HepG2 (cell line): ENCODE results near the gene FYB2. TPM values are rescaled to one million over a fixed set of nuclear protein-coding genes. Genes with fewer than 3 reads are reported as not detected.

Experiments used
- ATAC-seq: fragments of 200-7000 bp; cut with Tn5 transposase; 3 replicates; pipeline ENCODE4 v1.9.1; 2020; ENCODE audit warnings: mild to moderate bottlenecking, moderate library complexity
- BruUV-seq: library from RNA; stranded (reverse); fragments of 400-500 nt; replicated peaks from 2 replicates; lab custom pipeline; 2021; lab: Mats Ljungman, UMichigan
- CTCF ChIA-PET: fragments of 300-600 bp; formaldehyde crosslinking; extraction: SDS; loops from one replicate; lab custom pipeline; 2021; ENCODE audit warnings: low total read pairs, inconsistent platforms, low intra/inter-chr PET ratio; lab: Yijun Ruan, JAX
- POLR2A ChIA-PET: fragments of 350-600 bp; sonication (Branson Sonifier 250); formaldehyde crosslinking; loops from one replicate; lab custom pipeline; 2020; ENCODE audit warnings: antibody characterized with exemption, inconsistent platforms; lab: Yijun Ruan, JAX
- DNase-seq: peaks from one replicate; pipeline ENCODE4 v3.0.0-alpha.2; 2015; ENCODE audit warnings: low spot score
- FAIRE-seq: peaks from 3 replicates; lab custom pipeline; 2011; peaks lifted over from hg19 to GRCh38; lab: Jason Lieb, UNC
- H2AFZ ChIP-seq: one replicate; pipeline ENCODE4 v1.6.1; 2011; ENCODE audit warnings: low read length, inconsistent platforms
- H3K27ac ChIP-seq: fragments of 300-600 bp; 3 replicates; pipeline ENCODE4 v1.8.0; 2011; ENCODE audit warnings: mixed run types, mild to moderate bottlenecking, mixed read lengths, low read length, inconsistent platforms; ENCODE audit not compliant: insufficient read depth; ENCODE audit errors: extremely low read length
- H3K27me3 ChIP-seq, 2 experiments: fragments of 200-600 bp in 1 of 2; 2 replicates in 1 of 2; 3 replicates in 1 of 2; pipeline versions ENCODE4 v1.6.0 to v1.8.0; 2011; ENCODE audit warnings: low read length in 2 of 2, mild to moderate bottlenecking in 2 of 2, moderate library complexity in 2 of 2, inconsistent platforms in 1 of 2; ENCODE audit not compliant: insufficient read depth in 2 of 2, control insufficient read depth in 1 of 2
- H3K36me3 ChIP-seq, 2 experiments: fragments of 200-600 bp in 1 of 2; replicated peaks in 1 of 2; 2 replicates in 1 of 2; 3 replicates in 1 of 2; pipeline versions ENCODE4 v1.5.1 to v1.8.0; 2011; ENCODE audit warnings: low read length in 2 of 2, inconsistent platforms in 1 of 2; ENCODE audit not compliant: insufficient read depth in 2 of 2, control insufficient read depth in 1 of 2
- H3K4me1 ChIP-seq: 2 replicates; pipeline ENCODE4 v1.5.1; 2012; ENCODE audit warnings: low read length, inconsistent platforms; ENCODE audit not compliant: insufficient read depth
- H3K4me2 ChIP-seq: 2 replicates; pipeline ENCODE4 v1.6.0; 2011; ENCODE audit warnings: low read depth, low read length, inconsistent platforms
- H3K4me3 ChIP-seq, 3 experiments: fragments of 200-600 bp in 1 of 3; sonication (generic), shearing (Covaris generic) in 1 of 3; replicated peaks in 1 of 3; 2 replicates each; pipeline ENCODE4 v1.5.1; 2011 to 2016; ENCODE audit warnings: low read length in 3 of 3, inconsistent platforms in 2 of 3, low read depth in 2 of 3, mild to moderate bottlenecking in 2 of 3, control low read depth in 1 of 3, mixed read lengths in 1 of 3; ENCODE audit not compliant: insufficient read depth in 1 of 3
- H3K79me2 ChIP-seq: one replicate; pipeline ENCODE4 v1.6.1; 2011; ENCODE audit warnings: low read length, inconsistent platforms; ENCODE audit not compliant: insufficient read depth
- H3K9ac ChIP-seq: 2 replicates; pipeline ENCODE4 v1.6.0; 2011; ENCODE audit warnings: mild to moderate bottlenecking, low read depth, low read length, inconsistent platforms; ENCODE audit not compliant: insufficient read depth
- H3K9me3 ChIP-seq: 2 replicates; pipeline ENCODE4 v1.5.1; 2012; ENCODE audit warnings: mild to moderate bottlenecking, low read length
- H4K20me1 ChIP-seq: 2 replicates; pipeline ENCODE4 v1.6.0; 2011; ENCODE audit warnings: inconsistent platforms, mild to moderate bottlenecking, low read length, moderate library complexity; ENCODE audit not compliant: insufficient read depth
- DNMT1 ChIP-seq: sonication (generic); formaldehyde crosslinking; IDR thresholded peaks from 2 replicates; pipeline ENCODE4 v1.5.1; 2020; ENCODE audit warnings: mild to moderate bottlenecking, missing genetic modification reagents
- IKZF4 ChIP-seq: sonication (generic); formaldehyde crosslinking; IDR thresholded peaks from 2 replicates; pipeline ENCODE4 v1.5.1; 2020; ENCODE audit warnings: borderline replicate concordance, mild to moderate bottlenecking, low read depth, missing genetic modification reagents; ENCODE audit errors: not compliant biosample characterization
- IRX3 ChIP-seq: sonication (generic); formaldehyde crosslinking; IDR thresholded peaks from 2 replicates; pipeline ENCODE4 v1.8.1; 2023; ENCODE audit warnings: mild to moderate bottlenecking, low read depth, missing genetic modification reagents, borderline replicate concordance
- NFYC ChIP-seq: IDR thresholded peaks from 2 replicates; pipeline ENCODE4 v1.6.1; 2016; ENCODE audit warnings: missing genetic modification reagents, missing compliant biosample characterization
- PCBP1 ChIP-seq: fragments of 200-400 bp; formaldehyde crosslinking; IDR thresholded peaks from 2 replicates; pipeline ENCODE4 v1.6.1; 2017; ENCODE audit warnings: mild to moderate bottlenecking, low read depth, low read length, borderline replicate concordance
- THYN1 ChIP-seq: sonication (generic); formaldehyde crosslinking; IDR thresholded peaks from 2 replicates; pipeline ENCODE4 v1.8.1; 2023; ENCODE audit warnings: low read depth, mild to moderate bottlenecking, moderate library complexity, missing genetic modification reagents, borderline replicate concordance
- ZNF367 ChIP-seq: sonication (generic); formaldehyde crosslinking; IDR thresholded peaks from 2 replicates; pipeline ENCODE4 v1.4.0; 2020; ENCODE audit warnings: missing genetic modification reagents, borderline replicate concordance
- ZNF431 ChIP-seq: sonication (generic); formaldehyde crosslinking; IDR thresholded peaks from 2 replicates; pipeline ENCODE4 v1.9.0; 2022; ENCODE audit warnings: missing genetic modification reagents, low read depth, mild to moderate bottlenecking, borderline replicate concordance
- WGBS: methylation state at CpG from one replicate; pipeline ENCODE4 v1.1.6; 2017; ENCODE audit warnings: low lambda C conversion rate; 5-methylcytosine and 5-hydroxymethylcytosine counted together
- in situ Hi-C: cut with HindIII; loops from 2 replicates; pipeline ENCODE4 v1.10.0; 2017; ENCODE audit warnings: low pct_unique_long_range_greater_than_20kb; ENCODE audit not compliant: extremely low pct_ligation_motif_present
- intact Hi-C: fragments of 100-400 bp; cut with micrococcal nuclease; formaldehyde crosslinking; loops from one replicate; pipeline ENCODE4 v1.10.0; 2022; ENCODE audit not compliant: unreplicated experiment
- polyA plus RNA-seq, 8 experiments: library from polyadenylated mRNA; depleted of rRNA in 3 of 8; stranded (reverse) in 7 of 8; unstranded in 1 of 8; fragments of >200 nt; fragmentation: Illumina TruSeq in 4 of 8; extraction: Trizol in 4 of 8; gene quantifications; 2 replicates each; pipeline versions ENCODE4 v1.2.1 to v1.2.3, GENCODE V29; 2011 to 2016; ENCODE audit warnings: low read depth in 4 of 8, missing spikeins in 1 of 8, mixed read lengths in 1 of 8; ENCODE audit not compliant: insufficient read depth in 1 of 8
- total RNA-seq, 5 experiments: library from RNA; depleted of rRNA; stranded (reverse); fragments of >200 nt; fragmentation: Illumina TruSeq; extraction: Trizol; gene quantifications; 2 replicates each; pipeline ENCODE4 v1.2.3, GENCODE V29; 2016; ENCODE audit warnings: low read depth in 1 of 5
- TF ChIP-seq, protein P1 (sequence below): sonication (generic); formaldehyde crosslinking; IDR thresholded peaks from one replicate; pipeline ENCODE4 v1.5.1; 2020; ENCODE audit warnings: mild to moderate bottlenecking, missing genetic modification reagents; ENCODE audit errors: not compliant biosample characterization
- TF ChIP-seq, protein P2 (sequence below): sonication (generic); formaldehyde crosslinking; IDR thresholded peaks from 2 replicates; pipeline ENCODE4 v1.5.0; 2020; ENCODE audit warnings: missing genetic modification reagents, mild to moderate bottlenecking, borderline replicate concordance
- TF ChIP-seq, protein P3 (sequence below): sonication (generic); formaldehyde crosslinking; IDR thresholded peaks from 2 replicates; pipeline ENCODE4 v1.9.0; 2021; ENCODE audit warnings: missing genetic modification reagents, mild to moderate bottlenecking, borderline replicate concordance

FYB2 gene
- total and polyA plus RNA-seq, 2 of the 13 experiments (the other 11 are each of a cell fraction or from before 2014, with no cell fraction given), result 1.2 to 2.7 TPM

DNA sequence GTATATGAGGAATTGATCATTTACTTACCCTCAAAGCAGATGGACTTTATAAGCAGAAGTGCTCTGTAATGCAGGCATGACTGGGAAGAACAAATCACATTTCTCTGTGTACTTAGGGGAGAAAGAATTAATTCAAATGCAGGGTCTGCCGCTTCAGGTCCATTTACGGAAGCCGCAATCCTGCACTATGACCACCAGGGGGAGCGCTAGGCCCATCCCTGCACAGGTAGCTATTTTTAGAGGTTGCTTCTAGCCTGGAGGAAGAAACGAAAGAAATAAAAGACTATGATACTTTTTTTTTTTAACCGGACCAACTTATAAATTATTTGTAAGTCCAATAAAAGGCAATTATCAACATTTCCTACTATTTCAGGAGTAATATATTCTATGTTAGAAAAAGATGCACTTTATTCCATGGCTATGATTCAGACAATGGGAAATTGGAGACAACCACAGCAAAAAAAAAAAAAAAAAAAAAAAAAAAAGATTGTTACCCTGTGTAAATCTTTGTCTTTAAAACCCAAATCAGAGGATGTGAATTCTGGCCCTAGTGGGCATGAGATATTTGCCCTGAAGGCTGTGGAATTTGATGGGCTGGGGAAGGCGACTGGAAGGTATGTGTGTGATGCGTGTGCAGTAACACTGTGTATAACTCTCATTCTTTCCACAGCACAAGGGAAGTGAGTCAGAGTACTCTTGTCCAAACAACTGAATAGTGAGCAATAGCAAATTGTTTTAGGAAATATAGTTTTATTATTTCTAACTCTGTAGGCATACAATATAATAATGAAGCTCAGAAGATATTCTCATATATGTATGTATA lies 12.9 kb upstream of the FYB2 start:
- BruUV-seq, result no TSS peak
- no peak overlapping the region for H3K4me3 ChIP-seq
- H3K27ac ChIP-seq, result no peak overlapping the region
- DNase-seq (peak; percentile 67), ATAC-seq (peak; percentile 64), FAIRE-seq (peak; percentile 77)
- WGBS, result 25% methylated on average over 8 of the region's 8 CpGs
- no peaks in the 10 kb centered on the region for H3K79me2 ChIP-seq
- intact Hi-C loops, result loop anchor here (1.0 to 2.0 kb wide), 4 partner anchors 136 to 509 kb away; no protein-coding TSS in a partner anchor
- H3K36me3 ChIP-seq, result no peaks in the 10 kb centered on the region
- H2AFZ ChIP-seq, result no peak overlapping the region
- no peaks in the 10 kb centered on the region for H3K9me3 ChIP-seq
- ChIA-PET POLR2A (interaction anchor here (0.6 to 1.1 kb wide), 7 partner anchors 23 to 138 kb away, joined by 3 to 5 read pairs (median 4); partner anchors contain the start of genes C8A and C8B), CTCF (interaction anchor here (0.6 to 4.3 kb wide), 7 partner anchors 134 to 509 kb away, joined by 3 to 51 read pairs (median 5); partner anchors contain the start of gene C8B)
- H3K27me3 ChIP-seq, result no peaks in the 10 kb centered on the region
- no peak overlapping the region for H3K4me2 ChIP-seq
- no peaks in the 10 kb centered on the region for H4K20me1 ChIP-seq
- H3K4me1 ChIP-seq, result peaks cover 49% of the 10 kb centered on the region
- no peak overlapping the region for H3K9ac ChIP-seq
- in situ Hi-C loops, result loop anchor here (5.0 to 25.0 kb wide), 4 partner anchors 135 to 1205 kb away; partner anchors contain the start of gene C8B
- TF ChIP-seq IKZF4 (CRISPR knock-in tag) (no peak), NFYC (no peak), IRX3 (CRISPR knock-in tag) (no peak), PCBP1 (no peak), DNMT1 (CRISPR knock-in tag) (no peak), ZNF431 (CRISPR knock-in tag) (no peak), ZNF367 (no peak), THYN1 (CRISPR knock-in tag) (no peak)
- TF ChIP-seq, protein P1, sequence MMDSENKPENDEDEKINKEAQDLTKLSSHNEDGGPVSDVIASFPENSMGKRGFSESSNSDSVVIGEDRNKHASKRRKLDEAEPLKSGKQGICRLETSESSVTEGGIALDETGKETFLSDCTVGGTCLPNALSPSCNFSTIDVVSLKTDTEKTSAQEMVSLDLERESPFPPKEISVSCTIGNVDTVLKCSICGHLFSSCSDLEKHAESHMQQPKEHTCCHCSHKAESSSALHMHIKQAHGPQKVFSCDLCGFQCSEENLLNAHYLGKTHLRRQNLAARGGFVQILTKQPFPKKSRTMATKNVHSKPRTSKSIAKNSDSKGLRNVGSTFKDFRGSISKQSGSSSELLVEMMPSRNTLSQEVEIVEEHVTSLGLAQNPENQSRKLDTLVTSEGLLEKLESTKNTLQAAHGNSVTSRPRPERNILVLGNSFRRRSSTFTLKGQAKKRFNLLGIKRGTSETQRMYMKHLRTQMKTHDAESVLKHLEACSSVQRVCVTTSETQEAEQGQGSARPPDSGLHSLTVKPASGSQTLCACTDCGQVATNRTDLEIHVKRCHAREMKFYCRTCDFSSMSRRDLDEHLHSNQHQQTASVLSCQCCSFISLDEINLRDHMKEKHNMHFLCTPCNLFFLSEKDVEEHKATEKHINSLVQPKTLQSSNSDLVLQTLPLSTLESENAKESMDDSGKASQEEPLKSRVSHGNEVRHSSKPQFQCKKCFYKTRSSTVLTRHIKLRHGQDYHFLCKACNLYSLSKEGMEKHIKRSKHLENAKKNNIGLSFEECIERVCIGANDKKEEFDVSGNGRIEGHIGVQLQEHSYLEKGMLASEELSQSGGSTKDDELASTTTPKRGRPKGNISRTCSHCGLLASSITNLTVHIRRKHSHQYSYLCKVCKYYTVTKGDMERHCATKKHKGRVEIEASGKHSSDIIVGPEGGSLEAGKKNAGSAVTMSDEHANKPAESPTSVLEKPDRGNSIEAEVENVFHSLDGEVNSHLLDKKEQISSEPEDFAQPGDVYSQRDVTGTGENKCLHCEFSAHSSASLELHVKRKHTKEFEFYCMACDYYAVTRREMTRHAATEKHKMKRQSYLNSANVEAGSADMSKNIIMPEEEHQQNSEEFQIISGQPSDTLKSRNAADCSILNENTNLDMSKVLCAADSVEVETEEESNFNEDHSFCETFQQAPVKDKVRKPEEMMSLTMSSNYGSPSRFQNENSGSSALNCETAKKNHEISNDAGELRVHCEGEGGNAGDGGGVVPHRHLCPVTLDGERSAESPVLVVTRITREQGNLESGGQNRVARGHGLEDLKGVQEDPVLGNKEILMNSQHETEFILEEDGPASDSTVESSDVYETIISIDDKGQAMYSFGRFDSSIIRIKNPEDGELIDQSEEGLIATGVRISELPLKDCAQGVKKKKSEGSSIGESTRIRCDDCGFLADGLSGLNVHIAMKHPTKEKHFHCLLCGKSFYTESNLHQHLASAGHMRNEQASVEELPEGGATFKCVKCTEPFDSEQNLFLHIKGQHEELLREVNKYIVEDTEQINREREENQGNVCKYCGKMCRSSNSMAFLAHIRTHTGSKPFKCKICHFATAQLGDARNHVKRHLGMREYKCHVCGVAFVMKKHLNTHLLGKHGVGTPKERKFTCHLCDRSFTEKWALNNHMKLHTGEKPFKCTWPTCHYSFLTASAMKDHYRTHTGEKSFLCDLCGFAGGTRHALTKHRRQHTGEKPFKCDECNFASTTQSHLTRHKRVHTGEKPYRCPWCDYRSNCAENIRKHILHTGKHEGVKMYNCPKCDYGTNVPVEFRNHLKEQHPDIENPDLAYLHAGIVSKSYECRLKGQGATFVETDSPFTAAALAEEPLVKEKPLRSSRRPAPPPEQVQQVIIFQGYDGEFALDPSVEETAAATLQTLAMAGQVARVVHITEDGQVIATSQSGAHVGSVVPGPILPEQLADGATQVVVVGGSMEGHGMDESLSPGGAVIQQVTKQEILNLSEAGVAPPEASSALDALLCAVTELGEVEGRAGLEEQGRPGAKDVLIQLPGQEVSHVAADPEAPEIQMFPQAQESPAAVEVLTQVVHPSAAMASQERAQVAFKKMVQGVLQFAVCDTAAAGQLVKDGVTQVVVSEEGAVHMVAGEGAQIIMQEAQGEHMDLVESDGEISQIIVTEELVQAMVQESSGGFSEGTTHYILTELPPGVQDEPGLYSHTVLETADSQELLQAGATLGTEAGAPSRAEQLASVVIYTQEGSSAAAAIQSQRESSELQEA (CRISPR knock-in tag), result no peak
- TF ChIP-seq, protein P2, sequence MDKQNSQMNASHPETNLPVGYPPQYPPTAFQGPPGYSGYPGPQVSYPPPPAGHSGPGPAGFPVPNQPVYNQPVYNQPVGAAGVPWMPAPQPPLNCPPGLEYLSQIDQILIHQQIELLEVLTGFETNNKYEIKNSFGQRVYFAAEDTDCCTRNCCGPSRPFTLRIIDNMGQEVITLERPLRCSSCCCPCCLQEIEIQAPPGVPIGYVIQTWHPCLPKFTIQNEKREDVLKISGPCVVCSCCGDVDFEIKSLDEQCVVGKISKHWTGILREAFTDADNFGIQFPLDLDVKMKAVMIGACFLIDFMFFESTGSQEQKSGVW (CRISPR knock-in tag), result no peak
- TF ChIP-seq, protein P3, sequence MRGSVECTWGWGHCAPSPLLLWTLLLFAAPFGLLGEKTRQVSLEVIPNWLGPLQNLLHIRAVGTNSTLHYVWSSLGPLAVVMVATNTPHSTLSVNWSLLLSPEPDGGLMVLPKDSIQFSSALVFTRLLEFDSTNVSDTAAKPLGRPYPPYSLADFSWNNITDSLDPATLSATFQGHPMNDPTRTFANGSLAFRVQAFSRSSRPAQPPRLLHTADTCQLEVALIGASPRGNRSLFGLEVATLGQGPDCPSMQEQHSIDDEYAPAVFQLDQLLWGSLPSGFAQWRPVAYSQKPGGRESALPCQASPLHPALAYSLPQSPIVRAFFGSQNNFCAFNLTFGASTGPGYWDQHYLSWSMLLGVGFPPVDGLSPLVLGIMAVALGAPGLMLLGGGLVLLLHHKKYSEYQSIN (CRISPR knock-in tag), result no peak
